ENCODE data around the gene CLCNKA.

The CLCNKA gene

DNA sequence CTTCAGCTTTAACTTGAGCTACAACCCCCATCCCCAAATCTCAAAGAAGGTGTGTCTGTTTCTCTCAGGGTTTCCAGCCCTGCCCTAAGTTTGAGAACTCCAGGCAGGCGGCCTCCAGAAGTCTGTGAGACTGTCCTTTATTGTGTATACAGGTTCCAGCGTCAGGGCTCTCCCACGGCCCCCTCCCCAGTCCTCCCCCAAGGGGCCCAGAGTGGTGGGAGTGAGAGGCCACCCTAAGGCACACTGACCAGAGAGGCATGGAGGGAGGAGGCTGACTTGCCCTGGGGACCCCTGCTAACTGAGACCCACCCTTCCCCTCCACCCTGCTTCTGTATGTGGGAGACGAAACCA lies 8.0 kb upstream of the CLCNKA start:
- no peak overlapping the region for H3K4me3 ChIP-seq (ENCODE audit: low read depth, low read length)
- TF ChIP-seq CTCF (IDR thresholded peaks at IDR 0.05; ENCODE audit: borderline replicate concordance, insufficient read depth, low read depth, low read length), result no peak

- no peak overlapping the region for H3K4me3 ChIP-seq (ENCODE audit: low read depth, low read length)
- TF ChIP-seq CTCF (IDR thresholded peaks at IDR 0.05; ENCODE audit: borderline replicate concordance, insufficient read depth, low read depth, low read length), result no peak
Measured at GRCh38 chr1:16014509-16015482, 7.0 kb upstream of the CLCNKA start.

- no peak for TF ChIP-seq CTCF (IDR thresholded peaks at IDR 0.05; ENCODE audit: borderline replicate concordance, insufficient read depth, low read depth, low read length)
- H3K4me3 ChIP-seq (ENCODE audit: low read depth, low read length), result no peak overlapping the region
Measured at GRCh38 chr1:16015491-16015890, 6.3 kb upstream of the CLCNKA start.

- no peak overlapping the region for H3K4me3 ChIP-seq (ENCODE audit: low read depth, low read length)
- no peak for TF ChIP-seq CTCF (IDR thresholded peaks at IDR 0.05; ENCODE audit: borderline replicate concordance, insufficient read depth, low read depth, low read length)
Measured at GRCh38 chr1:16015960-16016901, 5.6 kb upstream of the CLCNKA start.

DNA sequence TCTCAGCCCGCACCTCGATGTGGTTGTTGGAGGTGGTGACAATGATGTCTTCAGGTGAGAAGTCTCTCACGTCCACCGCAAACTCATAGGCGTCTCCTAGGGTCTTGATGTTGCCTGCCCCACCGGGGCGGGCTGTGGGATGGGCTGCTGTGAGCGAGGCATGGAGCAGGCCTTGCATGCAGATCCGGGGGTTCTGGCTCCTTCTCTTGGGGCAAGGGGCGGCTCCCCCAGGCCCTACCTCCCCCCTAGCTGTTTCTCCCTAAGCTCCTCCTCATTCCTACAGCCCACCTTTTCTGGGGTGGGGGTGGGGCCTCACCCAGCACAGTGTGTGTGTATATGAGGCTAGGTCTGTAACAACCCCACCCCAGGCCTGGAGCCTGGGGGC lies 4.8 kb upstream of the CLCNKA start:
- H3K4me3 ChIP-seq (ENCODE audit: low read depth, low read length), result no peak overlapping the region
- TF ChIP-seq CTCF (IDR thresholded peaks at IDR 0.05; ENCODE audit: borderline replicate concordance, insufficient read depth, low read depth, low read length), result no peak

GRCh38 chr1:16017461-16018303 lies 4.2 kb upstream of the CLCNKA start, which contains the start of gene HSPB7:
TSS of gene HSPB7 (minus strand) at chr1:16018043. CDS start at chr1:16017963, 80 bp downstream.
- no peak within 1 kb of the TSS for H3K4me3 ChIP-seq (ENCODE audit: low read depth, low read length)
- no peak for TF ChIP-seq CTCF (IDR thresholded peaks at IDR 0.05; ENCODE audit: borderline replicate concordance, insufficient read depth, low read depth, low read length)

Data from GM12875 (cell line).